Stimulated activated CD4-positive, alpha-beta T cell treated with anti-CD3 and anti-CD28 coated beads, Interleukin-1b, Interleukin-23, amount 100 ng/mL, for 24 hours (primary cell): Measurements from ENCODE around the gene KLF11.
A peak's percentile ranks its signal among the peaks of the same experiment; 100 is the strongest.

Source experiments
- DNase-seq, 4 experiments: peaks; one replicate each; pipeline ENCODE4 v3.0.0-alpha.2; 2020; ENCODE audit warnings: low read depth in 4 of 4, low spot score in 1 of 4

Gene KLF11

GRCh38 chr2:10061221-10061925 is 18.0 kb downstream of the KLF11 start:
- DNase-seq = no peak

GRCh38 chr2:10062931-10063365 is 19.6 kb downstream of the KLF11 start:
- no peak for DNase-seq

- no peak for DNase-seq
Measured at GRCh38 chr2:10063566-10063965, 20.2 kb downstream of the KLF11 start.

GRCh38 chr2:10064932-10065772 is 21.8 kb downstream of the KLF11 start:
- no peak for DNase-seq

GRCh38 chr2:10065773-10066055 is 22.4 kb downstream of the KLF11 start:
- DNase-seq = no peak

GRCh38 chr2:10067330-10067729 is 24.0 kb downstream of the KLF11 start:
- DNase-seq = no peak

GRCh38 chr2:10067881-10068280 is 24.5 kb downstream of the KLF11 start:
- DNase-seq = no peak

- no peak for DNase-seq
Measured at GRCh38 chr2:10071176-10071575, 27.8 kb downstream of the KLF11 start.

- no peak for DNase-seq
Measured at GRCh38 chr2:10071595-10071994, 28.2 kb downstream of the KLF11 start.

- peak; percentile 53 to 60 (median 58) for DNase-seq
Measured at GRCh38 chr2:10072656-10073480, 29.5 kb downstream of the KLF11 start.

GRCh38 chr2:10073706-10074105 is 30.4 kb downstream of the KLF11 start:
- DNase-seq = no peak

GRCh38 chr2:10075101-10075500 is 31.8 kb downstream of the KLF11 start:
- no peak for DNase-seq

- DNase-seq = no peak
Measured at GRCh38 chr2:10075571-10076209, 32.3 kb downstream of the KLF11 start.

GRCh38 chr2:10076511-10076910 is 33.2 kb downstream of the KLF11 start:
- no peak for DNase-seq

- no peak for DNase-seq
Measured at GRCh38 chr2:10076988-10077527, 33.7 kb downstream of the KLF11 start.

GRCh38 chr2:10078001-10078400 is 34.7 kb downstream of the KLF11 start:
- no peak for DNase-seq

GRCh38 chr2:10078704-10079265 is 35.4 kb downstream of the KLF11 start:
- no peak for DNase-seq

GRCh38 chr2:10079266-10079869 is 36.0 kb downstream of the KLF11 start:
- DNase-seq = no peak

- no peak for DNase-seq
Measured at GRCh38 chr2:10079870-10080535, 36.7 kb downstream of the KLF11 start, which contains the start of gene CYS1. Gene CYS1 (minus strand): TSS chr2:10080411. CDS start chr2:10080223, 188 bp downstream.
